CD4-positive, alpha-beta T cell (primary cell): Measurements from ENCODE around the gene FNDC3B. TPM values are rescaled to one million over a fixed set of nuclear protein-coding genes. Genes with fewer than 3 reads are reported as not detected.
A peak's percentile ranks its signal among the peaks of the same experiment; 100 is the strongest.

Experiments used
- ATAC-seq: fragments of 200-7000 bp; cut with Tn5 transposase; one replicate; pipeline ENCODE4 v1.10.0; 2022; ENCODE audit warnings: mild to moderate bottlenecking; ENCODE audit not compliant: poor library complexity
- CTCF ChIA-PET: fragments of 350-600 bp; sonication (Branson Sonifier 250); formaldehyde crosslinking; loops from one replicate; lab custom pipeline; 2021; ENCODE audit warnings: antibody characterized with exemption, inconsistent platforms; lab: Charles Lee
- POLR2A ChIA-PET: fragments of 350-600 bp; sonication (Branson Sonifier 250); formaldehyde crosslinking; loops from one replicate; lab custom pipeline; 2021; ENCODE audit warnings: antibody characterized with exemption, inconsistent platforms; lab: Charles Lee
- DNase-seq, 14 experiments: peaks; one replicate each; pipeline ENCODE4 v3.0.0-alpha.2; 2013 to 2020; ENCODE audit warnings: mixed read lengths in 2 of 14
- H3K27ac ChIP-seq, 2 donors: one replicate each; pipeline versions ENCODE4 v1.5.1 to v1.7.0; 2013; ENCODE audit warnings: low read length in 2 of 2, low read depth in 1 of 2, mild to moderate bottlenecking in 1 of 2
- H3K27me3 ChIP-seq, 2 experiments: 1 replicate in 1 of 2; 2 replicates in 1 of 2; pipeline versions ENCODE4 v1.6.1 to v1.7.0; 2013; ENCODE audit warnings: low read length in 2 of 2, control low read depth in 1 of 2, mild to moderate bottlenecking in 1 of 2, moderate library complexity in 1 of 2; ENCODE audit not compliant: insufficient read depth in 2 of 2, control insufficient read depth in 1 of 2
- H3K36me3 ChIP-seq: one replicate; pipeline ENCODE4 v1.6.1; 2013; ENCODE audit warnings: low read length, control low read depth; ENCODE audit not compliant: insufficient read depth
- H3K4me1 ChIP-seq: one replicate; pipeline ENCODE4 v1.6.1; 2013; ENCODE audit warnings: low read length, control low read depth; ENCODE audit not compliant: insufficient read depth
- H3K4me3 ChIP-seq: one replicate; pipeline ENCODE4 v1.5.1; 2013; ENCODE audit warnings: mild to moderate bottlenecking, low read length, moderate library complexity
- H3K9me3 ChIP-seq, 2 experiments: 1 replicate in 1 of 2; 2 replicates in 1 of 2; pipeline versions ENCODE4 v1.6.1 to v1.7.0; 2013; ENCODE audit warnings: low read length in 2 of 2, mild to moderate bottlenecking in 2 of 2, control low read depth in 1 of 2, moderate library complexity in 1 of 2; ENCODE audit not compliant: control insufficient read depth in 1 of 2, insufficient read depth in 1 of 2
- H3K27ac Mint-ChIP-seq: one replicate; pipeline ENCODE4 v1.8.0; 2020; ENCODE audit warnings: mixed read lengths
- H3K27me3 Mint-ChIP-seq: one replicate; pipeline ENCODE4 v1.8.0; 2021; ENCODE audit warnings: mixed read lengths
- H3K36me3 Mint-ChIP-seq: one replicate; pipeline ENCODE4 v1.8.0; 2021; ENCODE audit warnings: low read depth, mixed read lengths
- H3K4me1 Mint-ChIP-seq: one replicate; pipeline ENCODE4 v1.8.0; 2021; ENCODE audit warnings: low read depth, mixed read lengths
- H3K4me3 Mint-ChIP-seq: one replicate; pipeline ENCODE4 v1.8.0; 2020; ENCODE audit warnings: mild to moderate bottlenecking, mixed read lengths
- H3K9me3 Mint-ChIP-seq: one replicate; pipeline ENCODE4 v1.8.0; 2020; ENCODE audit warnings: mixed read lengths
- CTCF ChIP-seq: fragments of 200-600 bp; IDR thresholded peaks from one replicate; pipeline ENCODE4 v1.8.0; 2022; ENCODE audit warnings: antibody characterized with exemption, mild to moderate bottlenecking
- intact Hi-C, 2 experiments: fragments of 100-400 bp; cut with DNase I in 1 of 2; cut with micrococcal nuclease in 1 of 2; formaldehyde crosslinking; loops; one replicate each; pipeline versions ENCODE4 v1.15.1 to v1.9.0; 2023 to 2025; cut with DNase I, micrococcal nuclease
- total RNA-seq, 174 experiments: library from RNA in 2 of 174; stranded (reverse) in 2 of 174; gene quantifications; one replicate each; pipeline ENCODE4 v1.2.3 and lab custom pipeline; 2021 to 2026

Gene FNDC3B
- total RNA-seq, 2 experiments from 2014 or later = 26.1 to 28.7 TPM

GRCh38 chr3:172317984-172318383 lies 278.6 kb downstream of the FNDC3B start:
- Histone ChIP-seq H3K4me3 (no peak overlapping the region), H3K27me3 (no peaks in the 10 kb centered on the region), H3K4me1 (no peaks in the 10 kb centered on the region), H3K36me3 (peaks cover 10% of the 10 kb centered on the region), H3K27ac (no peak overlapping the region), H3K9me3 (no peaks in the 10 kb centered on the region)
- intact Hi-C loops = no loop called here
- POLR2A ChIA-PET = no interaction called here
- H3K27me3 Mint-ChIP-seq = no peaks in the 10 kb centered on the region
- ATAC-seq (no peak), DNase-seq (peak in 2 of 14 experiments; percentile 42 to 53)
- no peak for TF ChIP-seq CTCF
- H3K9me3 Mint-ChIP-seq = no peaks in the 10 kb centered on the region
- no peak overlapping the region for H3K27ac Mint-ChIP-seq
- H3K36me3 Mint-ChIP-seq = peaks cover 51% of the 10 kb centered on the region
- CTCF ChIA-PET = no interaction called here
- H3K4me1 Mint-ChIP-seq = no peaks in the 10 kb centered on the region
- no peak overlapping the region for H3K4me3 Mint-ChIP-seq

- Mint-ChIP-seq H3K9me3 (no peaks in the 10 kb centered on the region), H3K27me3 (no peaks in the 10 kb centered on the region), H3K27ac (no peak overlapping the region), H3K4me1 (no peaks in the 10 kb centered on the region), H3K36me3 (peaks cover 47% of the 10 kb centered on the region), H3K4me3 (no peak overlapping the region)
- Histone ChIP-seq H3K27ac (no peak overlapping the region), H3K4me3 (no peak overlapping the region), H3K27me3 (no peaks in the 10 kb centered on the region), H3K36me3 (peaks cover 5% of the 10 kb centered on the region), H3K9me3 (no peaks in the 10 kb centered on the region), H3K4me1 (no peaks in the 10 kb centered on the region)
- no peak for ATAC-seq
- DNase-seq = no peak
- POLR2A ChIA-PET = no interaction called here
- TF ChIP-seq CTCF = no peak
- intact Hi-C loops = no loop called here
- CTCF ChIA-PET = interaction anchor here (1.5 kb wide), 1 partner anchor 13 kb away, joined by 5 read pairs; no protein-coding TSS in a partner anchor
Measured at GRCh38 chr3:172319595-172319994, 280.2 kb downstream of the FNDC3B start.

GRCh38 chr3:172320468-172320867 lies 281.1 kb downstream of the FNDC3B start:
- Histone ChIP-seq H3K36me3 (peaks cover 9% of the 10 kb centered on the region), H3K9me3 (no peaks in the 10 kb centered on the region), H3K27me3 (no peaks in the 10 kb centered on the region), H3K4me1 (no peaks in the 10 kb centered on the region), H3K27ac (no peak overlapping the region), H3K4me3 (no peak overlapping the region)
- Mint-ChIP-seq H3K27me3 (no peaks in the 10 kb centered on the region), H3K4me3 (no peak overlapping the region), H3K27ac (no peak overlapping the region), H3K9me3 (no peaks in the 10 kb centered on the region), H3K4me1 (no peaks in the 10 kb centered on the region), H3K36me3 (peaks cover 50% of the 10 kb centered on the region)
- TF ChIP-seq CTCF = no peak
- ChIA-PET CTCF (interaction anchor here (1.5 kb wide), 1 partner anchor 12 kb away, joined by 5 read pairs; no protein-coding TSS in a partner anchor), POLR2A (no interaction called here)
- no peak for ATAC-seq
- intact Hi-C loops = no loop called here
- no peak for DNase-seq
